H4 (cell line): ENCODE data around the gene TGFBI. TPM values are rescaled to one million over a fixed set of nuclear protein-coding genes. Genes with fewer than 3 reads are reported as not detected.

Experiments used
- DNase-seq: peaks from one replicate; pipeline ENCODE4 v3.0.0-alpha.2; 2015; ENCODE audit warnings: low spot score
- total RNA-seq: library from RNA; depleted of rRNA; stranded (reverse); fragments of >200 nt; shearing (Covaris generic); gene quantifications from 2 replicates; pipeline ENCODE4 v1.2.3, GENCODE V29; 2014

Gene TGFBI
- total RNA-seq, 1 experiment from 2014 or later = 2,468 TPM

GRCh38 chr5:136025900-136026299 is 2.9 kb upstream of the TGFBI start:
- no peak for DNase-seq

GRCh38 chr5:136026636-136027035 is 2.2 kb upstream of the TGFBI start:
- no peak for DNase-seq

- no peak for DNase-seq
Observed at GRCh38 chr5:136027311-136027710, 1.5 kb upstream of the TGFBI start.

- no peak for DNase-seq
Observed at GRCh38 chr5:136028090-136028489, 698 bp upstream of the TGFBI start.

GRCh38 chr5:136030252-136030651 is 1.5 kb downstream of the TGFBI start:
- no peak for DNase-seq

- DNase-seq = no peak
Observed at GRCh38 chr5:136030956-136031611, 2.3 kb downstream of the TGFBI start.

GRCh38 chr5:136031711-136032110 is 2.9 kb downstream of the TGFBI start:
- no peak for DNase-seq

- peak; percentile 86 for DNase-seq
Observed at GRCh38 chr5:136032564-136032963, 3.8 kb downstream of the TGFBI start.

- DNase-seq = no peak
Observed at GRCh38 chr5:136033234-136033633, 4.4 kb downstream of the TGFBI start.

- no peak for DNase-seq
Observed at GRCh38 chr5:136033848-136034247, 5.1 kb downstream of the TGFBI start.

GRCh38 chr5:136034492-136034891 is 5.7 kb downstream of the TGFBI start:
- no peak for DNase-seq

GRCh38 chr5:136034984-136035383 is 6.2 kb downstream of the TGFBI start:
- no peak for DNase-seq

- DNase-seq = no peak
Observed at GRCh38 chr5:136035837-136036236, 7.0 kb downstream of the TGFBI start.

GRCh38 chr5:136036293-136036911 is 7.6 kb downstream of the TGFBI start:
- DNase-seq = no peak

GRCh38 chr5:136037001-136037705 is 8.4 kb downstream of the TGFBI start:
- peak; percentile 98 for DNase-seq

GRCh38 chr5:136038635-136039034 is 9.8 kb downstream of the TGFBI start:
- peak; percentile 62 for DNase-seq

- DNase-seq = no peak
Observed at GRCh38 chr5:136039202-136039601, 10.4 kb downstream of the TGFBI start.

GRCh38 chr5:136040746-136041415 is 12.1 kb downstream of the TGFBI start:
- DNase-seq = peak; percentile 81

- DNase-seq = no peak
Observed at GRCh38 chr5:136042156-136042555, 13.4 kb downstream of the TGFBI start.

- DNase-seq = peak; percentile 87
Observed at GRCh38 chr5:136042665-136043121, 13.9 kb downstream of the TGFBI start.

- no peak for DNase-seq
Observed at GRCh38 chr5:136043551-136043950, 14.8 kb downstream of the TGFBI start.

- no peak for DNase-seq
Observed at GRCh38 chr5:136043968-136044610, 15.3 kb downstream of the TGFBI start.
